Neural progenitor cell (in vitro differentiated cells): ENCODE data around the gene TLL2.

Source experiments
- EZH2phosphoT487 ChIP-seq: fragments of 200-600 bp; sonication (generic); IDR thresholded peaks from 2 replicates; pipeline ENCODE4 v1.6.1; 2017; ENCODE audit warnings: antibody characterized with exemption
- TF ChIP-seq, protein P1 (sequence below): fragments of 200-600 bp; sonication (generic); IDR thresholded peaks from 2 replicates; pipeline ENCODE4 v1.5.1; 2017; ENCODE audit warnings: antibody characterized with exemption, mild to moderate bottlenecking

DNA sequence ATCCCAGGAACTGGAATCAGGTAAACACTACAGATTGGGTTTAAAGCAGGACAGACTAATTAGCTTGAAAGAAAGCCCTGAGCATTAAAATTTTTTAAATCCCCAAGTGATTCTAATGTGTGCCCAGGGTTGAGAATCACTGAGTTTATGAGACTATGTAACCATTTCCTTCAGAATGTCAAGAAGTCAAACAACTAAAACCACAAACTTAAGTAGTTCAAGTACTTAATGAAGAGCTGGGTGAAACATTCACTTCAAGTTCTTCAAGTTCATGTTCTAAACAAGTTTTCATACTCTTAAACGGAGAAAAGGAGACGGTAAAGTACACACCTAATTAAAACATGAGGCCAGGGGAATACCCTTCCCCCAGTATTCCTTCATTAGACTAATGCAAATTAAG lies 28.2 kb upstream of the TLL2 start:
- TF ChIP-seq, protein P1, sequence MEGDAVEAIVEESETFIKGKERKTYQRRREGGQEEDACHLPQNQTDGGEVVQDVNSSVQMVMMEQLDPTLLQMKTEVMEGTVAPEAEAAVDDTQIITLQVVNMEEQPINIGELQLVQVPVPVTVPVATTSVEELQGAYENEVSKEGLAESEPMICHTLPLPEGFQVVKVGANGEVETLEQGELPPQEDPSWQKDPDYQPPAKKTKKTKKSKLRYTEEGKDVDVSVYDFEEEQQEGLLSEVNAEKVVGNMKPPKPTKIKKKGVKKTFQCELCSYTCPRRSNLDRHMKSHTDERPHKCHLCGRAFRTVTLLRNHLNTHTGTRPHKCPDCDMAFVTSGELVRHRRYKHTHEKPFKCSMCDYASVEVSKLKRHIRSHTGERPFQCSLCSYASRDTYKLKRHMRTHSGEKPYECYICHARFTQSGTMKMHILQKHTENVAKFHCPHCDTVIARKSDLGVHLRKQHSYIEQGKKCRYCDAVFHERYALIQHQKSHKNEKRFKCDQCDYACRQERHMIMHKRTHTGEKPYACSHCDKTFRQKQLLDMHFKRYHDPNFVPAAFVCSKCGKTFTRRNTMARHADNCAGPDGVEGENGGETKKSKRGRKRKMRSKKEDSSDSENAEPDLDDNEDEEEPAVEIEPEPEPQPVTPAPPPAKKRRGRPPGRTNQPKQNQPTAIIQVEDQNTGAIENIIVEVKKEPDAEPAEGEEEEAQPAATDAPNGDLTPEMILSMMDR, result no peak
- TF ChIP-seq EZH2phosphoT487, result no peak
